Measurements from ENCODE around the gene FETUB.
A peak's percentile ranks its signal among the peaks of the same experiment; 100 is the strongest.

The FETUB gene, protein sequence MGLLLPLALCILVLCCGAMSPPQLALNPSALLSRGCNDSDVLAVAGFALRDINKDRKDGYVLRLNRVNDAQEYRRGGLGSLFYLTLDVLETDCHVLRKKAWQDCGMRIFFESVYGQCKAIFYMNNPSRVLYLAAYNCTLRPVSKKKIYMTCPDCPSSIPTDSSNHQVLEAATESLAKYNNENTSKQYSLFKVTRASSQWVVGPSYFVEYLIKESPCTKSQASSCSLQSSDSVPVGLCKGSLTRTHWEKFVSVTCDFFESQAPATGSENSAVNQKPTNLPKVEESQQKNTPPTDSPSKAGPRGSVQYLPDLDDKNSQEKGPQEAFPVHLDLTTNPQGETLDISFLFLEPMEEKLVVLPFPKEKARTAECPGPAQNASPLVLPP

DNA sequence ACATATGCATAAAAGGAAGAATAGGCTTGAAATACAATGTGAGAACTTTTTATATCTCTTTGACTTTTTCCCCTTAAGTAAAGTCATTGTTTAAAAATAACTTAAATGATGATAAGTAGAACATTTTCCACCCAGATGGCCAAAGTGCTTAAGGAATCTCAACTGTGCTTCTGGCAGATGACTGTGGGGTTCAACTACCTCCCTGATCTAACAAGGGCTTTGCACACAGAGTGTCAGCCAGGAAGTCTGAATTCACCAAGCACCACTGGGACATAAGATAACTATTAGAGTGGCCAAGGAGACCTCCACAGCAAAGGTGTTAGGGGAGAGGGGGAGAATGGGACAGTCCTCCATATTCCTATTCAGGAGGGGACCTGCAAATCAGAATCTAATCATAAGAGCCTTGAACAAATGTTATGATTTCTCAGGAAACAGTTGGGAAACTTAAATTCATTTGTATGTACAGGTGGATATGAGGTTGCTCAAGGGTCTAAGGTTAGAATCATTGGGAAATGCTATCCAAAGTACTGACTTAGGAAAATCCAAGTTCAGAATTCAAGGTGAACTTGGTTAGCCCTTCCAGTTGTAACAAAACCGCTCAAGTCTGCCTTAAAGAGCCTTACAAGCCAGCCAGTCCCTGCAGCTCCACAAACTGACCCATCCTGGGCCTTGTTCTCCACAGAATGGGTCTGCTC, at the start of gene FETUB:
Gene FETUB (plus strand): TSS at position 622 of the 695 bp plus-strand sequence. CDS start 62 bp downstream, at position 684.
- no peak for DNase-seq (ENCODE audit: low spot score)

DNA sequence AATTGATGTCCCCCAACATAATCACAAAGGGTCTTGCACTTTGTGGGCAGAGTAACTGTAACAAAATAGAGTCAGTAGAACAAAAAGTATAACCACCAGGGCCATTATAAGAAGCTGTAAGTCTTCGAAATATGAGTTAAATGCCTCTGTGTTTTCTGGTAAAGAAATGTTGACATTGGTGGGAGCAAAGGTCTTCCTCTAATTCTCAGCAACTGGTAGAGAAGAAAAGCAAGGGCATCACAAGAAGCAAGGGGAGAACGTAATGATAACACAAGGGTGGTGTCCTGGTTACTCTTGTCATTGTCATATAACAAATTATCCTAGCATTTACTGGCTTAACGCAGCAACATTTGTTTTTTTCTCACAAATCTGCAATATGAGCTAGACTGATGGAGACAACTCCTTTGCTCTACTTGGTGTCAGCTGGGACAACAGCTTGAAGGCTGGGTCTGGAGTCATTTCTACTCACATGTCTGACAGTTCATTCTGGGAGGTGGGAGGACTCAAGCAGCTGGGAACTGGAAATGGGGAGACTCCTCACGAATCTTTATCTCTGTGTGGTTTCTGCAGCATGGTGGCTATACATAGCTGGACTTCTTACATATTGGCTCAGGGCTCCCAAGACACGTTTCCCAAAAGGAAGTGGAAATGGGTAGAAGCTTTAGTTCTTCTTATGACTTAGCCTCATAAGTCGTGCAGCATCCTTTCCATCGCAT, 49.5 kb upstream of the FETUB start:
- no peak for DNase-seq (ENCODE audit: low spot score)

DNA sequence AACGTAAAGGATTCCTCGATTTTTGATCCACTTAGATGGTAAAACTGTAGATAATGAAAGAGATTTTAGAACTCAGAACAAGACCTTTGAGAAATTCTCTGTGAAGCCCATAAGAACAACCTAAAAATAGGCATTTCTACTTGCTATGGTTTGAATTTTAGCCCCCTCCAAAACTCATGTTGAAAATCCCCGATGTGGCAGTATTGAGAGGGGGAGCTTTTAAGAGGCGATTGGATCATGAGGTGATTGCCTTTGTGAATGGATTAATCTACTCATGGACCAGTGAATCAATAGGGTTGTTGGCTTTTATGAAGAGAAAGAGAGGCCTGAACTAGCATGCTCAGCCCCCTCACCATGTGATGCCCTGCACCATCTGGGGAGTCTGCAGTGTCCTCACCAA, 47.5 kb upstream of the FETUB start:
- no peak for DNase-seq (ENCODE audit: low spot score)

DNA sequence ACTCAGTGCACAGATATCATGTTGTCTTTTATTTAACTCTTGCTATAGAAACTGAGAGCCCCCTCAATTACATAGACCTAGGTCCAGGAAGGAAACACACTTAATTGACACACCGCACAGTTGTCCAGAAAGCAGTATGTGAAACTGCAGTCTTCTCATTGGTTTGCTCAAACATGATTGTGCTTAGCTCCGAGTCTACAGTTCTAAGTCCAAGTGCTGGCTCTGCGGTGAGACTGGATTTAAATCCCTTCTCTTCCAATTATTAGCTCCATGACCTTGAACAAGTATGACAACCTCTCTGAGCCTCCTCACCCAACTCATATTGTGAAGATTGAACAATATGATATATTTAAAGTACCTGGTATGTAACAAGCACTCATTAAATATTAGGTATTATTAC, 46.3 kb upstream of the FETUB start:
- no peak for DNase-seq (ENCODE audit: low spot score)

DNA sequence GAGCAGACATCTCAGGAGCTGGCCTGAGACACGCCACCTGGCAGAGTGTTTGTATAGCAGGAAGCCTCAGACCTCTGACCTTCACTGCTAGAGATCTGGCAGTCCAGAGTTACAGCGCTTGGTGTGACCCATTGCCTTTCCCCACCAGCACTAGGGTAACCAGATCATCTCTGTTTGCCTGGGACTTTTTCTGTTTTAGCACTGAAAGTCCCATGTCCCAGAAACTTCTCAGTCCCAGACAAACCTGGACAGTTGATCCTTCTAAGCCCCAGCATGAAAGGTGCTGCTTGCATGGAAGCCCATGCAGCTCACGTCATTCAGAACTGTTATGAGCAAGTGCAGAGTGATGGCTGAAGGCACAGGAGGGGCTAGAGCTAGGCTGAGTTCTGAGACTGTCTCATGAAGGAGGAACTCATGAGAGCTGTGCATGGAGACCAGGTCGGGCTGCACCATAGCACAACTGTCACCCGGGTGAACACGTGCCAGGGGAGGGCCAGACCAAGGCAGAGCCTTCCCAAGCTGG, 45.5 kb upstream of the FETUB start:
- DNase-seq (ENCODE audit: low spot score): no peak

DNA sequence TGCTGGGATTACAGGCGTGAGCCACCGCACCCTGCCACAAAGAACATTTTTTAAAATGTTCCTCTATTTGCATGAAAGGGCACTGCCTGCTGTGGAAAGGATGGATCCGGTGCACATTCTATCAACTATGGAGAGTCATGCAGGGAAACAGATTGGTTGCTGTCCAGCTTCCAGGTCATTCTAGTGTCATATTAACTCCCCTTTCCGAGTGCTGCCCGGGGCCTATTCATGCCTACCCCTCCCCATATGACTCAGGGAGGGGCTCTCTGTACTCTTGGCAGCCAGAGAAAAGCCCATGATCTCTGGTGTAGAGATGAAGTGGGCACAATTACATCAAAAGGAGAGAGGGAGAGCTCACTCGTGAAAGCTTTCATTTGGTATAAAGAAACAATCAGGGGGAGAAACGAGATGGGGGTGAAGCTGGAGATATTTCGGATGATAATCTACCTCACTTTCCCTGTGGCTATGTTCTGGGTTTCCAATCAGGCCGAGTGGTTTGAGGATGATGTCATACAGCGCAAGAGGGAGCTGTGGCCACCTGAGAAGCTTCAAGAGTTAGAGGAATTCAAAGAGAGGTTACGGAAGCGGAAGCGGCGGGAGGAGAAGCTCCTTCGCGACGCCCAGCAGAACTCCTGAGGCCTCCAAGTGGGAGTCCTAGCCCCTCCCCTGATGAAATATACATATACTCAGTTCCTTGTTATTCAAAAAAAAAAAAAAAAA, 43.5 kb upstream of the FETUB start:
- no peak for DNase-seq (ENCODE audit: low spot score)

DNA sequence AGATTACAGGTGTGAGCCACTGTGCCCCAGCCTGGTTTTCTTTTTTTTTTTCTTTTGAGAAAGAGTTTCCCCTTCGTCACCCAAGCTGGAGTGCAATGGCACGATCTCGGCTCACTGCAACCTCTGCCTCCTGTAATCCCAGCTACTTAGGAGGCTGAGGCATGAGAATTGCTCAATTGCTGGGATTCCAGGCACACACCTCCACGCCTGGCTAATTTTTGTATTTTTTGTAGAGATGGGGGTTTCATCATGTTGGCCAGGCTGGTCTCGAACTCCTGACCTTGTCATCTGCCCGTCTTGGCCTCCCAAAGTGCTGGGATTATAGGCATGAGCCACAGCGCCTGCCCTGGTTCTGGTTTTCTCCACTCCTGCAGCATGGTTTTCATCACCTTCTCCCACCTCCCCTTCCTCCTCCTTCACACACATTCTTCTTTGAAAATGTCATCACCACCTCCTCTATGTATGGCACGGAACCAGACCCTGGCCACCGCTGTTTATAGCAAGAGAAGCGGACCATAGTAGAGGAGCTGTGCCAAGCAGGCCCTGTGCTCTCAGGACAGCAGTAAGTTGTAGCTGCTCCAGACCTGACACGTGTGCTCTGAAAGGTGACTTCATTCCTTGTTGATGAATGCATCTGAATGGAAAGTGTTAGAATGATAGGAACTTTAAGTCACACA, 42.0 kb upstream of the FETUB start:
- DNase-seq (ENCODE audit: low spot score): peak; percentile 21

DNA sequence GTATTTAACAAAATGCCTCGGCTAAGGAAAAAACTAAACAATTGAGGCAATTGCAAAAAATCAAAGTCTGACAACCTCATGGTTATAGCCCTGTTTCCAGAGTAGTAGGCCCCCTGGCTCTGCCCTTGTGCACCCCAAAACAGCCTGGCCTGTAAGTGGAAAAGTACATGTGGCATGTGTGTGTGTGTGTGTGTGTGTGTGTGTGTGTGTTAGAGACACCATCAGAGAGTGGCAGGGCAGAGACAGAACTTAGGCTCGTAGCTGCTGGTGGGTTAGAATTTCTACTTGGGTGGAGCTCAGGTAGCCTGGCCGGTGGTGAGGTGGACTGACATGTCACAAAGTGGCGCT, 41.4 kb upstream of the FETUB start:
- no peak for DNase-seq (ENCODE audit: low spot score)

DNA sequence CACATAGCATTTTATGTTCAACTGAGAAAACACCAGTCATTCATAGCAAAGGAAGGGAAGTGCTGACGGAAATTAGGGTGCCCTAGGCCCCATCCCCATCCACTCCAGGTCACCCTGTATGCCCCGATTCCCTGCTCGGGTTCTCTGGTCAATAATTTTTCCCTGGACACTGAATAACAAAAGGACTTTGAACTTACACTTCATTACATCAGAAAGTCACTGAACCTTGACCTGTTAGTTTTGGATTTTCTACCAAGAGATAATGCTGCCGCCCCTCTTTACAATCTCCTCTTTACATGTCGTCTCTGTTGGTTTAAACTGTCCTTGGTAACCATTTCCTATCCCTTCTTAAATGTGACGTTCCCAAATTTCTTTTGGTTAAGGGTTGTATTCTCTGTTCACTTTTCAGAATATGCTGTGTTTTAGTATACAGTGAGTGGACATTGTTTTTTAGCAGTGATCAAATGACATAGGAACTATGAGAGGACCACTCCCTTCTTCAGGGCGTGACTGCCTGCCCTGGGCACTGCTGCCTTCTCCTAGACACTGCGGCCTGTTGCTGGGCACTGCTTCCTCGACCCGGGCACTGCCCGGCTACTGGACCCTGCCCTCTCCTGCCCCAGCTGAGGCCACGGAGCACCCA, 40.9 kb upstream of the FETUB start:
- DNase-seq (ENCODE audit: low spot score): no peak

DNA sequence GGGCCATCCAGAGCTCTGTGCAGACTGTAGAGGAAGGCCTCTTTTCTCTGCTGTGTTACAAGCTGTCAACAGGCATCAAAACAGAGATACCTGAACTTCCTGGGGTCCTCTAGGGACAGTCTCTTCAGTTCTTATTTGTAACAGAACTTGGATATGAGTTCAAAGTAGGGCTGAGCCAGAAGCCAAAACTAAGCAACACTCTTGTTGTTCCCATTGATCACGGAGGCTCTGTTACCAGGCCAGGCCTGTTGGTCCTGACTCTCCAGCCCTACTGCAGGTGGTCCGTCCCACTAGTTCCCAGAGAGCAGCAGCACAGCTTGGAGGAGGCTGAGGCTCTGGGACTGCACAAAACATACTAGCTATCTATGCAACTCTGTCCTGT, 40.4 kb upstream of the FETUB start:
- DNase-seq (ENCODE audit: low spot score): no peak

DNA sequence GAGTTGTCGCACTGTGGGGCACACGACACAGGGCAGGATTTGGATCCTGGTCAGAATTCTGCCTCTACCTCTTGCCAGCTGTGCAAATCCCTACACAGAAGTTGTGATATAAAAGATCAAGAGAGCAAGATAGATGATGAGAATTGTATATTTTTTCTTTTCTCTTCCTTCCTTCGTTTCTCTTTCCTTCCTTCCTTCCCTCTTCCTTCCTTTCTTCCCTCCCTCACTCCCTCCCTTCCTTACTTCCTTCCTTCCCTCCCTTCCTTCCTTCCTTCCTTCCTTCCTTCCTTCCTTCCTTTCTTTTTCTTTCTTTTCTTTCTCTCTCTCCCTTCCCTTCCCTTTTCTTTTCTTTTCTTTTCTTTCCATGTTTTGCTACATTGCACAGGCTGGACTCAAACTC, 39.3 kb upstream of the FETUB start:
- no peak for DNase-seq (ENCODE audit: low spot score)

DNA sequence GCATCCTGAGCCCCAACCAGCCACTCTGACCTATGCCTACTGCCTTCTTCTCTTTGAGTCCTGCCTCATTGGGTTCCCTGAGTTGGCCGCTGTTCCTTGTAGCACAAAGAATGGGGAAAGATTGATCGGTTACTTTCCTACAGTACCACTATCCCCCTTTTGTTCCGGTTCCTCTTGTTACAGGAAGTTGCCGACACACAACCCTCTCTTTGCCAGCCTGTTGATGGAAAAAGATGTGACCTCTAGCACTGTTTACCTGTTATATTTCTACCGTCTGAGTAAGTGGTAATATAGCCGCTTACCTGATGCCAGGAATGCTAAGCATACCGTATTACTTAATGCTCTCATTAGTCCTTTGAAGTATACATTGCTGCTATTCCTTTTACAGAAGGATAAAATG, 37.0 kb upstream of the FETUB start:
- DNase-seq (ENCODE audit: low spot score): no peak

DNA sequence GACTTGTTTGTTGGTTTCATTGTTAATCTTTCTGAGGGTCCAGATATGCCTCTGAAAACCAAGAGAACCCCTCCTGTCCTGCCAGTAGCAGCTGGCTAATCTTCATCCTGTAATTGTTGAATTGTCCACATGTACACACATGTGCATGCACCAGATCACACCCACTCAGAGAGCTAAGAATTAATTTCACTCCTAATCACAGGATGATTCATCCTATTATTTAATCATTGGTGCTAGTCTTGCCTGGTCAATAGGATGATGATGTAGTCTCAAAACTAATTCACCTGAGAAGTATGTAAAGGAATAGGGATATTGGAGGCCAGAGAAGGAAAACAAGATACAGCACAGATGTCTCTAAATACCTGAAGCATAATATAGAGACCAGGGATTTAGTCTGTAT, 35.1 kb upstream of the FETUB start:
- no peak for DNase-seq (ENCODE audit: low spot score)

DNA sequence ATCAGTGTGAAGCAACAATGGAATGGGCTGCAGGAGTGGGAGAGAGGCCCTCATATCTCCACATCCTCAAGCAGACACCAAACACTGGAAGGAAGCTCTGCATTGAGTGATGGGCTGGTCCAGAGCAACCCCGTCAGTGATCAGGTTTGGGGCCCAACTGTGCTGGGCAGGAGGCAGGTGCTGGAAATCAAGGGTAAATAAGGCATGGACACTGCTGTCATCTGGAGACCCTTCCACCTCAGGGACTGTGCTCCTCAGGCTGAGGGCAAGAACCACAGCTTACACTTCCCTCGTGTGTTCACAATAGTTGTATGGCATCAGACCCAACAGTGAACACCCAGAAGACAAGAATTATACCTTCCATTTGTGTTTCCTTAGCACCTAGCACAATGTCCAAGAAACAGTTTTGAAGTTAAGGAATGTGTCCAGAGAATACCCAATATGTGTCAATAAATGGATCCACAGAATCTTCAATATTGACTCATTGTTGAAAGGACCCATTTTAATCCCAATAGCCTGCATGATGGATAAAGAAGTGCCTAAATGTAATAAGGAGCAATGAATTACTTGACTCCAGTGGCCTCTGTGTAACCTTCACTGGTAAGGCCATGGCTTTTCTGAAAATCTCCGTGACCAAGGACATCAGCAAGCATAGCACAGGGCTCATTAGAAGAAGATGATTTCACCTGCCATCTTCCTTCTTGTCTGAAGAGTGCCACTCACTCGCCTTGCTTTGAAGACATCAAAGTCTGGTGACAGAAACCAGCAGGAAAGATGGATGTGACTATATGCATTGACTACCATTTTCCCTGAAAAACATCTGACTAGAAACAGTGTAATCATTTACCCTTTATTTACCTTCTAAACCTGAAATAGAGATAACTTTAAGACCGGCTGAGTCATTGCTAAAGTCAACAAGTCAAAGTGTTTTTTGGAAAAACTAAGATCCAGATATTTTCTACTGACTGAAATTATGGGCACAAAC, 34.3 kb upstream of the FETUB start:
- no peak for DNase-seq (ENCODE audit: low spot score)

DNA sequence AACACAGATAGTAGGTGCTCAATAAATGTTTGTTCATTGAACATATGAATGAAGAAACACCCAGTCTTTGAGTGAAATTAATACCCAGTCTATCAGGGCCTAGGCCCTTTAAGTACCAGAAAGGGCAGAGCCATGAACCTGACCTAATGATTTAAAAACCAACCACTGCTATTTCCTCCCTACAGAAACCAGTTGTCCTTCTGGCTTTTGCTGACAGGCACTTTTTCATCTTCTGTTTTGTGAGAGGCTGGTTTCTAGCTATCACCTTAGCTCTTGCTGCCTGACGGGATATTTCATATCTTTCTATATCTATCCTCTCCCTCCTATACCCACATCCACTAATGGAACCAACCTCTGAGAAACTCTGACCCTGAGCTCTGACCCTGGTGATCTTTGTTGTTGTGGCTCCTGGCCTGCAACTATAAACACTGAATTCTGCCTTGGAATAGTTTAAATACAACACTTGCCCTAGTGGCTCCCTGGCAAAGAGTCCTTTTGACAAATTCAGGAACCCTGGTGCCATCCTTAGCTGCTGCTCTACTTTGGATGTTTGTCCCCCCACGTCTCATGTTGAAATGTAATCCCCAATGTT, 31.5 kb upstream of the FETUB start:
- DNase-seq (ENCODE audit: low spot score): no peak

DNA sequence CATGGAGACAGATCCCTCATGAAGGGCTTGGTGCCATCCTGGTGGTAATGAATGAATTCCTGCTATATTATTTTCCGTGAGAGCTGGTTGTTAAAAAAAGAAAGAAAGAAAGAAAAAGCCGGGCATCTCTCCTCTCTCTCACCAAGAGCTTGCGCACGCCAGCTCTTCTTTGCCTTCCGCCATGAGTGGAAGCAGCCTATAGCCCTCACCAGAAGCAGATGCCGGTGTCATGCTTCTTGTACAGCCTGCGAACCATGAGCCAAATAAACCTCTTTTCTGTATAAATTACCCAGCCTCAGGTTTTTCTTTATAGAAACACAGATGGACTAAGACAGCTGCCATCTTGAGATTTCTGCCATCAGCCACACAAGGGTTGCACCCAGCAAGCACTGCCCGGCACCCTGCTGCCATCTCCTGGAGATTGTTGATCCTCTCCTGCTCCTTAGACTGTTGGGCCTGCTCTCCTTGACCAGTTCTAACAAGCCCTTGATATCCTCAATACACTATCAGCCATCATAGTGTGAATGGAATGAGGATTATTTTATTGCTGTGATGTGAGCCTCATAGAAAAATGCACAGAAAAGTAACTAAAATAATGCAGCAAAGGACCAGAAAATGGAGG, 30.8 kb upstream of the FETUB start:
- no peak for DNase-seq (ENCODE audit: low spot score)

DNA sequence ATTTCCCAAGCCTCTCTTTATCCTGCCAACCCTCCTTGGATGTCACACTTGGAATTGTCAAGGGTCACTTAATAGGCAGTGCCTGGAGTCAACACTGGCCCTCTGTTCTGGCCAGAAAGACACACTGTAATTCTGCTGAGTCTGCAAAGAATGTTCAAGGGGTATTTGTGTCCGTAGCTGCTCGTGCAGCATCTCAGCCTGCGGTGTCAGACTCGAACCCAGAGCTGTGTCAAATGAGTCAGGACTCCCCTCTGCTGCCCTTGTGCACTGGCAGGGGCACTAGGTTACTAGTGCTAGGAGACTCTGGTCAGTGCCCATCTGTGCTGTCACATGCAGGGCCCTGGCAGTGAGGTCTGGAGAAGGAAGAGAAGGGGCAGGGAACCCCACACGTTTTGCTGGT, 28.1 kb upstream of the FETUB start:
- no peak for DNase-seq (ENCODE audit: low spot score)

DNA sequence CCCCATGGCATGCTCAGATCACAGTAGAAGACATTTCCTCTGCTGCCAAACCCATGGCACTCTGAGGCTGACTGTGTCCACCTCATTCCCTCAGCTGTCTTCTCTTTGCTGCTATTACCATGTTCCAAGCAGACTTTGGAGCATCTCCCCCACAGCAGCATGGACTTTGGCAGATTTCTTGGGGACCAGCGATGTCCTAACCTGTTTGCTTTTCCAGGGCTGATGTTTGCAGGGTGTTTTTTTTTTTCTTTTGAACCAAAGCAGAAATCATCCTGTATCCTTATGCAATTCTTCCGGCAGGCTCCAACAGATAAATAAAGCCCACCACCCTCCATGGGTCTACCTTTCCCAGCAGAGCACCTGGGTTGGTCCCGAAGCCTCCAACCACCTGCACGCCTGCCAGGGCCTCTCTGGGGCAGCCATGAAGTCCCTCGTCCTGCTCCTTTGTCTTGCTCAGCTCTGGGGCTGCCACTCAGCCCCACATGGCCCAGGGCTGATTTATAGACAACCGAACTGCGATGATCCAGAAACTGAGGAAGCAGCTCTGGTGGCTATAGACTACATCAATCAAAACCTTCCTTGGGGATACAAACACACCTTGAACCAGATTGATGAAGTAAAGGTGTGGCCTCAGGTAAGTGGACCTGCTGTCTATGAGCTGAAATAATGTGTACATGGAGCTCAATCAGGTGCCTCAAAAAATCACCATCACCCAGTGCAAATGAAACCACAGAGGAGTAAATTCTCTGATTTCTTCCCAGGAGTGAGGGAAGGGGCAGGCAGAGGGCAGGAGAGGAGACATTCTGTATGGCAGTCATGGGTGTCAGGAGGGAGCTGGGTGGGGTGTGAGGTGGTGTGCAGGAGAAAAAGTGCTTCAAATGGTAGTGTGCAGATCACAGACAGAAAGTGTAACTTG, 27.2 kb upstream of the FETUB start, which contains the start of gene AHSG:
Gene AHSG (plus strand): TSS at position 340 of the 916 bp plus-strand sequence. CDS start 82 bp downstream, at position 422.
- DNase-seq (ENCODE audit: low spot score): no peak
